B cell (primary cell): ENCODE data around the gene OR2M3. TPM values are rescaled to one million over a fixed set of nuclear protein-coding genes. Genes with fewer than 3 reads are reported as not detected.

Experiments used
- ATAC-seq: fragments of 200-7000 bp; cut with Tn5 transposase; one replicate; pipeline ENCODE4 v1.10.0; 2021; ENCODE audit warnings: low read depth, mild to moderate bottlenecking, moderate number of reproducible peaks, moderate library complexity
- CTCF ChIA-PET: fragments of 350-600 bp; sonication (Branson Sonifier 250); formaldehyde crosslinking; loops from one replicate; lab custom pipeline; 2021; ENCODE audit warnings: antibody characterized with exemption, inconsistent platforms; lab: Charles Lee
- POLR2A ChIA-PET: fragments of 350-600 bp; sonication (Branson Sonifier 250); formaldehyde crosslinking; loops from one replicate; lab custom pipeline; 2021; ENCODE audit warnings: antibody characterized with exemption; lab: Charles Lee
- DNase-seq: peaks from one replicate; pipeline ENCODE4 v3.0.0; 2013
- H2AFZ ChIP-seq: 2 replicates; pipeline ENCODE4 v1.6.1; 2012; ENCODE audit warnings: mild to moderate bottlenecking, low read depth, low read length; ENCODE audit not compliant: insufficient read depth, poor library complexity, severe bottlenecking
- H3K27ac ChIP-seq, 2 donors: 1 replicate in 1 of 2; 2 replicates in 1 of 2; pipeline ENCODE4 v1.5.1; 2012 to 2013; ENCODE audit warnings: low read length in 2 of 2, mild to moderate bottlenecking in 2 of 2, moderate library complexity in 1 of 2
- H3K27me3 ChIP-seq, 4 experiments: fragments of 200-600 bp in 1 of 4; sonication (generic) in 1 of 4; replicated peaks in 1 of 4; 1 replicate in 2 of 4; 2 replicates in 2 of 4; pipeline versions ENCODE4 v1.6.1 to v1.7.0; 2013 to 2016; ENCODE audit warnings: low read length in 3 of 4, mild to moderate bottlenecking in 2 of 4, mixed read lengths in 1 of 4, moderate library complexity in 1 of 4; ENCODE audit not compliant: insufficient read depth in 4 of 4, control insufficient read depth in 3 of 4; ENCODE audit errors: control extremely low read depth in 1 of 4
- H3K36me3 ChIP-seq, 2 experiments: replicated peaks in 1 of 2; 1 replicate in 1 of 2; 2 replicates in 1 of 2; pipeline versions ENCODE4 v1.6.1 to v1.7.1; 2013; ENCODE audit warnings: low read length in 1 of 2; ENCODE audit not compliant: insufficient read depth in 2 of 2, control insufficient read depth in 1 of 2; ENCODE audit errors: control extremely low read depth in 1 of 2, extremely low read depth in 1 of 2
- H3K4me1 ChIP-seq, 2 donors: fragments of 200-600 bp in 1 of 2; sonication (generic) in 1 of 2; 1 replicate in 1 of 2; 2 replicates in 1 of 2; pipeline versions ENCODE4 v1.5.1 to v1.6.1; 2013 to 2017; ENCODE audit warnings: low read length in 2 of 2; ENCODE audit not compliant: control insufficient read depth in 2 of 2, insufficient read depth in 2 of 2
- H3K4me2 ChIP-seq: replicated peaks from 2 replicates; pipeline ENCODE3; 2012; ENCODE audit warnings: mild to moderate bottlenecking, low read depth, low read length; ENCODE audit not compliant: poor library complexity, severe bottlenecking
- H3K4me3 ChIP-seq, 5 experiments: fragments of 200-600 bp in 1 of 5; sonication (generic) in 1 of 5; 1 replicate in 3 of 5; 2 replicates in 2 of 5; pipeline versions ENCODE4 v1.5.1 to v1.7.0; 2011 to 2016; ENCODE audit warnings: low read length in 4 of 5, mild to moderate bottlenecking in 4 of 5, low read depth in 2 of 5, control low read depth in 1 of 5, moderate library complexity in 1 of 5; ENCODE audit not compliant: insufficient read depth in 1 of 5; ENCODE audit errors: control extremely low read depth in 1 of 5, extremely low read depth in 1 of 5
- H3K79me2 ChIP-seq: fragments of 200-600 bp; sonication (generic); one replicate; pipeline ENCODE4 v1.6.0; 2016; ENCODE audit warnings: low read length; ENCODE audit not compliant: control insufficient read depth, insufficient read depth
- H3K9ac ChIP-seq: fragments of 200-600 bp; sonication (generic); 2 replicates; pipeline ENCODE4 v1.6.1; 2017; ENCODE audit warnings: mild to moderate bottlenecking, low read length, moderate library complexity
- H3K9me3 ChIP-seq, 3 donors: one replicate each; pipeline versions ENCODE4 v1.6.1 to v1.7.1; 2013; ENCODE audit warnings: low read length in 2 of 3; ENCODE audit not compliant: control insufficient read depth in 2 of 3, insufficient read depth in 1 of 3; ENCODE audit errors: control extremely low read depth in 1 of 3
- H4K20me1 ChIP-seq: 2 replicates; pipeline ENCODE4 v1.6.0; 2012; ENCODE audit warnings: mild to moderate bottlenecking, low read length; ENCODE audit not compliant: insufficient read depth, control insufficient read depth, poor library complexity, severe bottlenecking
- H3K27ac Mint-ChIP-seq: one replicate; pipeline ENCODE4 v1.8.0; 2021; ENCODE audit warnings: mixed read lengths
- H3K27me3 Mint-ChIP-seq: one replicate; pipeline ENCODE4 v1.8.0; 2021; ENCODE audit warnings: mixed read lengths
- H3K4me1 Mint-ChIP-seq: one replicate; pipeline ENCODE4 v1.8.0; 2021; ENCODE audit warnings: mixed read lengths
- H3K4me3 Mint-ChIP-seq: one replicate; pipeline ENCODE4 v1.8.0; 2021; ENCODE audit warnings: mixed read lengths
- H3K9me3 Mint-ChIP-seq: one replicate; pipeline ENCODE4 v1.8.0; 2022; ENCODE audit warnings: mixed read lengths; ENCODE audit not compliant: insufficient read depth
- CTCF ChIP-seq: fragments of 200-600 bp; IDR thresholded peaks from one replicate; pipeline ENCODE4 v1.8.0; 2022; ENCODE audit warnings: antibody characterized with exemption, mild to moderate bottlenecking
- EZH2 ChIP-seq: IDR thresholded peaks from 2 replicates; pipeline ENCODE4 v1.6.1; 2012; ENCODE audit warnings: borderline replicate concordance, low read depth, mild to moderate bottlenecking, moderate library complexity, low read length; ENCODE audit not compliant: insufficient read depth, poor library complexity, severe bottlenecking
- WGBS: methylation state at CpG from one replicate; pipeline ENCODE4 v1.1.5; 2013; ENCODE audit warnings: missing lambda C conversion rate; ENCODE audit not compliant: insufficient coverage; 5-methylcytosine and 5-hydroxymethylcytosine counted together
- intact Hi-C: fragments of 100-400 bp; cut with micrococcal nuclease; formaldehyde crosslinking; loops from one replicate; pipeline ENCODE4 v1.10.0; 2022
- polyA plus RNA-seq: library from polyadenylated mRNA; depleted of rRNA; stranded (reverse); fragments of >200 nt; gene quantifications from 2 replicates; pipeline ENCODE4 v1.2.3, GENCODE V29; 2012
- total RNA-seq, 2 donors: library from RNA; stranded (reverse); fragments of 120-200 nt in 1 of 2; gene quantifications; 1 replicate in 1 of 2; 2 replicates in 1 of 2; pipeline versions ENCODE4 v1.2.3 to v1.2.4, GENCODE V29; 2013 to 2022

The OR2M3 gene
- total and polyA plus RNA-seq, 2 donors (not counting 1 experiment from before 2014, with no cell fraction given), result not detected

DNA sequence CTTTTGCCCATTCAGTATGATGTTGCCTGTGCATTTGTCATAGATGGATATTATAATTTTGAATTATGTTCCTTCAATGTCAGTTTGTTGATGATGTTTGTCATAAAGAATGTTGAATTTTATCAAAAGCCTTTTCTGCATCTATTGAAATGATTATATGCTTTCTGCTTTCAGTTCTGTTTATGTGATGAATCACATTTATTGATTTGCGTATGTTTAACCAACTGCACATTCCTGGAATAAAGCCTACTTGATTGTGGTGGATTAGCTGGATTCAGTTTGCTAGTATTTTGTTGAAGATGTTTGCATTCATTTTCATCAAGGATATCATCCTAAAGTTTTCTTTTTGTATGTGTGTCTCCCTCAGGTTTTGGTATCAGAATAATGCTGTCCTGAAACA lies 28.5 kb downstream of the OR2M3 start:
- Mint-ChIP-seq H3K4me3 (no peak overlapping the region), H3K27me3 (no peaks in the 10 kb centered on the region), H3K4me1 (no peaks in the 10 kb centered on the region), H3K27ac (no peak overlapping the region), H3K9me3 (peaks cover 5% of the 10 kb centered on the region)
- Histone ChIP-seq H3K27ac (no peak overlapping the region), H3K9ac (no peak overlapping the region), H3K4me1 (no peaks in the 10 kb centered on the region), H3K4me2 (no peak overlapping the region), H3K9me3 (peaks cover 0 to 7% (median 3%) of the 10 kb centered on the region in 3 donors), H3K36me3 (no peaks in the 10 kb centered on the region), H3K79me2 (no peaks in the 10 kb centered on the region), H3K27me3 (no peaks in the 10 kb centered on the region), H4K20me1 (no peaks in the 10 kb centered on the region), H3K4me3 (no peak overlapping the region), H2AFZ (no peak overlapping the region)
- TF ChIP-seq EZH2 (no peak), CTCF (no peak)
- no CpG with 5 or more reads among the region's 1 CpG for WGBS
- intact Hi-C loops, result no loop called here
- ChIA-PET CTCF (interaction anchor here (0.8 kb wide), 1 partner anchor 18 kb away, joined by 3 read pairs; no protein-coding TSS in a partner anchor), POLR2A (no interaction called here)
- ATAC-seq (no peak), DNase-seq (no peak)

- no peak for ATAC-seq
These were observed 32.4 kb downstream of the OR2M3 start for GRCh38 chr1:248229360-248229908.

More at GRCh38 chr1:248229360-248229908, 32.4 kb downstream of the OR2M3 start:
- POLR2A ChIA-PET, result no interaction called here
- Mint-ChIP-seq H3K4me1 (no peaks in the 10 kb centered on the region), H3K9me3 (peaks cover 5% of the 10 kb centered on the region), H3K27me3 (no peaks in the 10 kb centered on the region), H3K27ac (no peak overlapping the region), H3K4me3 (no peak overlapping the region)
- intact Hi-C loops, result no loop called here
- Histone ChIP-seq H3K36me3 (no peaks in the 10 kb centered on the region), H3K4me2 (no peak overlapping the region), H3K27ac (no peak overlapping the region), H2AFZ (no peak overlapping the region), H4K20me1 (no peaks in the 10 kb centered on the region), H3K4me1 (no peaks in the 10 kb centered on the region), H3K27me3 (no peaks in the 10 kb centered on the region), H3K9me3 (peaks cover 0 to 7% (median 3%) of the 10 kb centered on the region in 3 donors), H3K79me2 (no peaks in the 10 kb centered on the region), H3K4me3 (no peak overlapping the region), H3K9ac (no peak overlapping the region)
- CTCF ChIA-PET, result no interaction called here
- DNase-seq, result no peak
- TF ChIP-seq CTCF (no peak), EZH2 (no peak)
- 78% methylated on average over 6 of the region's 6 CpGs for WGBS
